Urinary bladder (tissue), 4 donors: ENCODE measurements around the gene ZNF662. TPM values are rescaled to one million over a fixed set of nuclear protein-coding genes. Genes with fewer than 3 reads are reported as not detected.
A peak's percentile ranks its signal among the peaks of the same experiment; 100 is the strongest.
"Not testable (repeated sequence)": the region's sequence is repeated elsewhere in the genome, so short reads cannot be mapped to it uniquely, and the experiment has no call there.

Source experiments
- DNase-seq: peaks from one replicate; pipeline ENCODE4 v3.0.0-alpha.2; 2015; ENCODE audit errors: extremely low spot score
- H3K27ac ChIP-seq: one replicate; pipeline ENCODE4 v1.5.1; 2013; ENCODE audit warnings: low read depth, mild to moderate bottlenecking, moderate library complexity
- H3K36me3 ChIP-seq: one replicate; pipeline ENCODE4 v1.6.1; 2013; ENCODE audit warnings: mild to moderate bottlenecking, moderate library complexity; ENCODE audit not compliant: insufficient read depth
- H3K4me1 ChIP-seq: one replicate; pipeline ENCODE4 v1.6.1; 2013; ENCODE audit warnings: mild to moderate bottlenecking, moderate library complexity; ENCODE audit not compliant: insufficient read depth
- H3K4me3 ChIP-seq: one replicate; pipeline ENCODE4 v1.5.1; 2013; ENCODE audit warnings: low read depth, low read length
- WGBS: extraction: QIAGEN DNeasy Blood & Tissue Kit; methylation state at CpG from one replicate; pipeline ENCODE4 v1.1.7; 2013; 5-methylcytosine and 5-hydroxymethylcytosine counted together
- polyA plus RNA-seq: library from polyadenylated mRNA; stranded (reverse); fragments of 200-250 nt; gene quantifications from one replicate; pipeline ENCODE4 v1.2.3, GENCODE V29; 2013
- total RNA-seq: library from RNA; depleted of rRNA; stranded (reverse); fragments of >200 nt; gene quantifications from one replicate; pipeline ENCODE4 v1.2.3, GENCODE V29; 2014
- donor health status: healthy with polysubstance abuse.
- donor health status: healthy.

ZNF662 gene
- total and polyA plus RNA-seq, 2 donors, result 5.1 to 22.5 TPM

DNA sequence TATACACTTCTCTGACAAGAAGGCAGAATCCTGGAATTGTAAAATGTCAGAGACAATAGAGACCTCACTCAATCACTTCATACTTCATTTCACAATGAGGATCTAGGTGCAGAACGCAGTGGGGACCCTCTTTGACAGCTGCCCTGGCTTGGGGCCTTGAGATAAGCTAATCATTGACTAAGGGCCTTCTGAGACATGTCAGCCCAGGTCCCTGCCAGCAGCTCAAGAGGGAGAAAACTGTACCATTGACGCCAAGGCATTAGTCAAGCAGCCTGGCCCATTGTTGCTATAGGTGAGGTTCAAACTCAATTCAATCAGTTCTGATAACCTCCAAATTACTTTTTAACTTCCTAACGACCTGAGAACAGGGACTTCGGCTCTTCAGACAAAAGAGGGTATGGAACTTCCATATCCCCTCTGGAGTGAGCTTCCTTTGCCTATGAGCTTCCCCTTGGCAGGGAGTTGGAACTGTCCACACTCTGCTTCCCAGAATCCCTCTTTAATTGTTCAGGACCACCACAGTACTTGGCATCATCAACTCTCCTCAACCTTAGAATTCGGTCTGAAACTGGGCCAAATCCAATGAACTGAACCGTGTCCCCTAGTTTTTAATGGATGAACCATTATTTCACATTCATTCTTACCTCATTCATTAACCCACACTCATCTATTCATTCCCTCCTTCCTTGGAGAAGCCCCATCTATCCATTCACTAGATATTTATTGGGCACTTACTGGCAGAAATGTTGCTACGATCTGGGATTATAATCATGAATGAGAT lies 28.8 kb upstream of the ZNF662 start:
- no peak overlapping the region for H3K27ac ChIP-seq
- no peak overlapping the region for H3K4me3 ChIP-seq
- no peaks in the 10 kb centered on the region for H3K36me3 ChIP-seq
- H3K4me1 ChIP-seq, result no peaks in the 10 kb centered on the region
- no peak for DNase-seq
- WGBS, result 73% methylated on average over 7 of the region's 7 CpGs

DNA sequence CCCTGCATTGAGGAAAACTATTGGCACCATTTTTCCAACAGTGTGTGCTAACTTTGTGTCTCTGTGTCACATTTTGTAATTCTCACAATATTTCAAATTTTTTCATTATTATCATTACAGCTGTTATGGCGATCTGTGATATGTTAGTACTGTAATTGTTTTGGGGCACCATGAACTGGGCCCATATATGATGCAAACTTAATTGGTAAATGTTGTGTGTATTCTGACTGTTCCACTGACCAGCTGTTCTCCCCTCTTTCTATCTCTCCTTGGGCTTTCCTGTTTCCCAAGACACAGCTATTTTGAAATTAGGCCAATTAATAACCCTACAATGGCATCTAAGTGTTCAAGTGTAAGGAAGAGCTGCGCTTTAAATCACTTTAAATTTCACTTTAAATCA lies 28.1 kb upstream of the ZNF662 start:
- no peaks in the 10 kb centered on the region for H3K4me1 ChIP-seq
- WGBS, result 92% methylated on average over 2 of the region's 2 CpGs
- no peak overlapping the region for H3K27ac ChIP-seq
- no peak overlapping the region for H3K4me3 ChIP-seq
- no peak for DNase-seq
- no peaks in the 10 kb centered on the region for H3K36me3 ChIP-seq

DNA sequence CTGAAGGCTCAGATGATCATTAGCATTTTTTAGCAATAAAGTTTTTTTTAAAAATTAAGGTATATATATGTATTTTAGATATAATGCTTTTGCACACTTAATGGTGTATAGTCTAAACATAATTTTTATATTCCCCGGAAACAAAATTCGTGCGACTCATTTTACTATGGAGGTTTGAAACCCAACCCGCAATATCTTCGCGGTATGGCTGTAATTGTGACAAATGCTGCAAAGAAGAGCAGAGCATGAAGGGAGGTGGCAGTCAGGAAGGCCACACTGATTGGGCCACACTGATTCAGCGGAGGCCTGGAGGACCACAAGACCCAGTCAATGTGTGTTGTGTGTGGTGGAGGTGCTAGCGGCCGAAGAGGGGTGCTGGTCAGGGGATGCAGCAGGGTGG lies 25.8 kb upstream of the ZNF662 start:
- 81% methylated on average over 9 of the region's 9 CpGs for whole genome bisulfite sequencing
- Histone ChIP-seq H3K27ac (no peak overlapping the region), H3K4me3 (no peak overlapping the region), H3K4me1 (no peaks in the 10 kb centered on the region), H3K36me3 (no peaks in the 10 kb centered on the region)
- no peak for DNase-seq

DNA sequence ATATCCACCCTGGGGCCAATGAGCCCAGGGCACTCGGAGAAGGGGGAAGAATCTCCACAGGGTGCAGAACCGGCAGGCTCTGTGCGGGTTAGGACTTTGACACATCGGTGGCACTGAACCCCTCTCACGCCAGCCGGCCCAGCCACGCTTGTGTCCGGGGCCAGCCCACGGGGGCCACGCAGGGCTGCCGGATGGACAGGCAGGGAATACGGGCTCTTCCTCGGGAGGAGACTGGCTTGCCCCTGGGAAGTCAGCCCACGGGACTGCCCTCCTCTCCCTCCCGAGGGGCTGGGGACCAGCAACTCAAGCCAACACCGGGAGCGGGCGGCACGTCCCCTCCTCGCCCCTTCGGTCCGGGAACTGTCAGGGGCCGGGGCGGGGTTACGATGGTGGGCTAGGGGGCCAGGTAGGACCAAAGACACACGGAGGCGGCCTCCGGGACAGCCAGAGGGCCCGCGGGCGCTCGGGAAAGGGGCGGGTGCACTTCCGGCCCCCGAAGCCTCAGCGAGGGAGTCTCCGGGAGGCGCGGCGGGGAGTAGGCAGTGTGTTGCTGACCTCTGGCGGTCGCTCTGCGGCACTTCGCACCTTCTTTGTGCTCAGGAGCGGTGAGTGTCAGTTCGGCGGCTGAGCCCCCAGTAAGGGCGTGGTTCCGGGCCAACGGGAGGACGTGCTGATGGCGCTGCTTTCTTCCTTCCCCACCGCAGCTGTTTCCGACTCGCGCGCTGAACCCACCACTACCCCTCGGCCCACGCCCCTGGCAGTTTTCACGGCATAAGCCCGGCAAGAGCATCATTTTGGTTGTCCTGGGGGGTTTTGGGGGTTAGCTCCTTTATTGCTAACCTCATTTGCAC lies 25.1 kb upstream of the ZNF662 start:
- peak overlapping the region; percentile 39 for H3K4me3 ChIP-seq
- H3K27ac ChIP-seq, result no peak overlapping the region
- WGBS, result 2% methylated on average over 61 of the region's 61 CpGs
- no peaks in the 10 kb centered on the region for H3K36me3 ChIP-seq
- no peaks in the 10 kb centered on the region for H3K4me1 ChIP-seq
- DNase-seq, result peak; percentile 55

DNA sequence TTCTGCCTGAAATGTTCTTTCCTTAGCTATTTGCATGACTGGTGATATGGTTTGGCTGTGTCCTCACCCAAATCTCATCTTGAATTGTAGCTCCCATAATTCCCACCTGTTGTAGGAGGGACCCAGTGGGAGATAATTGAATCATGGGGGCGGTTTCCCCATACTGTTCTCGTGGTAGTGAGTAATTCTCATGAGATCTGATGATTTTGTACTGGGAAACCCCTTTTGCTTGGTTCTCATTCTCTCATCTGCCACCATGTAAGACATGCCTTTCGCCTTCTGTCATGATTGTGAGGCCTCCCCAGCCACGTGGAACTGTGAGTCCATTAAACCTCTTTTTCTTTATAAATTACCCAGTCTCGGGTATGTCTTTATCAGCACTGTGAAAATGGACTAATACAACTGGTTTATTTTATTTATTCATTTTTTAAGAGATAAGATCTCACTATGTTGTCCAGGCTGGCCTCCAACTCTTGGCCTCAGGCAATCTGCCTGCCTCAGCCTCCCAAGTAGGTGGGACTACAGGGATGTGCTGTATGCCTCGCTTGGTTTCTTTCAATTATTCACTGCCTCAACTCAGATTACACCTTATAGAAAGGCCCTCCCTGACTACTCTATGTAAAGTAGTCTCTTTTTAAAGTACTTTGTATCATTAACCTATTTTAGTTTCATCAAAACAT lies 22.6 kb upstream of the ZNF662 start:
- not testable (repeated sequence) for H3K36me3 ChIP-seq, H3K4me1 ChIP-seq, DNase-seq, H3K27ac ChIP-seq, H3K4me3 ChIP-seq
- WGBS, result 73% methylated on average over 6 of the region's 6 CpGs

DNA sequence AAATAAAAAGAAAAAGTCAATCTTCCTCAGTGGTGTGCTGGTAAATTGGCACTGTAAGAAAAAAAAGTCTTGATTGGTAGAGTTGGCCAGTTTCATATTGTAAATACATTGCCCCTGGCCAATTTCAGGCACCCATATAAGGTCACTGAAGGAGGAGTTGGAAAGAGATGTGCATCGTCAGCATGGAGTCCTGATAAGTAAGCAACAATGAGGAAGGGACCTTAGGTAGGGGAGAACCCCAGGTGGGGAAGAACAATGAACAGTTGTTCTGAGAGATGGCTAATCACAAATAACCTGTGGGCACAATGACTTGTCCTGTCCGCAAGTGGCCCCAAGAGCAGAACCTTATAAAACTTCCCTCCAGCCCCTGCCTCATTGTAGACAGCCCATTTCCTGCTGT lies 21.6 kb upstream of the ZNF662 start:
- Histone ChIP-seq H3K4me3 (no peak overlapping the region), H3K36me3 (no peaks in the 10 kb centered on the region), H3K27ac (no peak overlapping the region), H3K4me1 (no peaks in the 10 kb centered on the region)
- DNase-seq, result no peak
- 68% methylated on average over 2 of the region's 2 CpGs for WGBS

DNA sequence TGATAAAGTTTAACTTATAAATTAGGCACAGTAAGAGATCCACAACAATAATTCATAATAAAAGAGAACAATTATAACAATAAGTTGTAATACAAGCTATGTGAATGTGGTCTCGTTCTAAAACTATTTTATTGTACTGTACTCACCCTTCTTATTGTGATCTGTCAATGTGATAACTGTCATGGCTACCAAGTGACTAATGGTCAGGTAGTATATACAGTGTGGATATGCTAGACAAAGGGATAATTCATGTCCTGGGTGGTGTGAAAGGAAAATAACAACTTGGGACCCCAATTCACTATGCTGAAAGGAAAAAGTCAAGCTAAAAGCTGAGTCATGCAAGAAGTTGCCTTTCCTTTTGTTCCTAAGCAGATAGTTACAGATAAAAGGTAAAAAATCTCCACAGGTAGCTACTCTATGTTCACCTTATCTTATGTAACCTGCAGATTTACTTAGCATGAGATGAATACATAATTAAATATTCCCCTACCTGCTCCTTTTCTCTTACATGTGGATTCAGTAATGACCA lies 19.6 kb upstream of the ZNF662 start:
- Histone ChIP-seq H3K4me1 (no peaks in the 10 kb centered on the region), H3K4me3 (no peak overlapping the region), H3K36me3 (no peaks in the 10 kb centered on the region), H3K27ac (no peak overlapping the region)
- no peak for DNase-seq
- 60% methylated on average over 1 of the region's 1 CpG for WGBS

DNA sequence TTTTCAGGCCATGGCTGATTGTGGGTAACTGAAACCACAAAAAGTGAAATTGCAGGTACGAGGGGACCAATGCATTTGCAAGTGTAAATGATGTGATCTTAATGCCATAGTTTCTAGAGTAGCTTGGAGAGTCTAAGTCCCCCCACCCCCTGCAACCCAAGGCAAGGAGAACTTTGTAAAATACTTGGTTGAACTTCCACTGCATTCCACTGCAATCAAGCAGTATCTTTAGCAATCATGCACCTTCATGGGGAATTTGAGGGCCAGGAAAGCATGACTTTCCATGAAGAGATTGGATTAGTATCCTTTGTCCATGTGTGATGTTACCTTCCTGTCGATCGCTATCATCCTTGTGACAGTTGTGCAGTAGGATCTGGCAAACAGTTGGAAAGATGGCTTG lies 18.9 kb upstream of the ZNF662 start:
- WGBS, result 81% methylated on average over 3 of the region's 3 CpGs
- Histone ChIP-seq H3K4me3 (no peak overlapping the region), H3K36me3 (no peaks in the 10 kb centered on the region), H3K4me1 (no peaks in the 10 kb centered on the region), H3K27ac (no peak overlapping the region)
- DNase-seq, result no peak

DNA sequence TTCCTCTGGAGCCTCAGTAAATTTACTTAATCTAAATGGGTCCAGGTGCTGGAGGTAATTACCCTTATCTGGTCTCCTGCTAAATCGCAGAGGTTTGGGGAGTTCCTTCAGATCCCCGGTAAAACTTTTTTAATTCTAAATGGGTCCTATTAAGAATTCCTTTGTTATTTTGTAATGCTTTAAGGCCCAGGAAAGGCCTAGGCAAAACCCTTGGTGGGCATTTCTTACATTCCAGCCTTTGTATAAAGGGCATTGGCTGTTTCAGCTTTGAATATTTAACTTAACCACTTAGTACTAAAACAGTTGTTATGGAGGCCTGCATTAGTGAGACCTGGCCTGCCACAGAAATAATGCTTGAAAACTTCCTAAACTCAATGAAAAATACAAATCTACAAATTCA lies 14.9 kb upstream of the ZNF662 start:
- WGBS, result 52% methylated on average over 2 of the region's 2 CpGs
- DNase-seq, result no peak

DNA sequence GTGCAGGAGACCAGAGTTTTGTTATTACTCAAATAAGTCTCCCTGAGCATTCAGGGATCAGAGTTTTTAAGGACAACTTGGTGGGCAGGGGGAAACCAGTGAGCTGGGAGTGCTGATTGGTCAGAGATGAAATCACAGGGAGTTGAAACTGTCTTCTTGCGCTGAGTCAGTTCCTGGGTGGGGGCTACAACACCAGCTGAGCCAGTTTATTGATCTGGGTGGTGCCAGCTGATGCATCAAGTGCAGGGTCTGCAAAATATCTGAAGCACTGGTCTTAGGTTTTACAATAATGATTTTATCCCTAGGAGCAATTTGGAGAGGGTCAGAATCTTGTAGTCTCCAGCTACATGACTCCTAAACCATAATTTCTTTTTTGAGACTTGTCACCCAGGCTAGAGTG lies 13.8 kb upstream of the ZNF662 start:
- H3K36me3 ChIP-seq, result no peaks in the 10 kb centered on the region
- no peak overlapping the region for H3K4me3 ChIP-seq
- 84% methylated on average over 1 of the region's 1 CpG for WGBS
- no peak overlapping the region for H3K27ac ChIP-seq
- no peak for DNase-seq
- no peaks in the 10 kb centered on the region for H3K4me1 ChIP-seq

More for the DNA sequence above, 14.9 kb upstream of the ZNF662 start:
- Histone ChIP-seq H3K4me3 (no peak overlapping the region), H3K4me1 (no peaks in the 10 kb centered on the region), H3K36me3 (no peaks in the 10 kb centered on the region), H3K27ac (no peak overlapping the region)

DNA sequence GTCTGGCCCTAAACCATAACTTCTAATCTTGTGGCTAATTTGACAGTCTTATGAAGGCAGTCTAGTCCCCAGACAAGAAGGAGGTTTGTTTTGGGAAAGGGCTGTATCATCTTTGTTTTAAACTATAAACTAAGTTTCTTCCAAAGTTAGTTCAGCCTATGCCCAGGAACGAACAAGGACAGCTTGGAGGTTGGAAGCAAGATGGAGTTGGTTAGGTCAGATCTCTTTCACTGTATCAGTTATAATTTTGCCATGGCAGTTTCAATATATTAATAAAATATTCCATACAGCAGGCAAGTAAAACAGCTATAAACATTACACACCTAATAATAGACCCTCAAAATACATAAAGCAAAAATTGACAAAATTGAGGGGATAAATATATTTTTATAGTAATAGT lies 13.1 kb upstream of the ZNF662 start:
- H3K4me3 ChIP-seq, result no peak overlapping the region
- no peak overlapping the region for H3K27ac ChIP-seq
- no peak for DNase-seq
- no peaks in the 10 kb centered on the region for H3K4me1 ChIP-seq
- no peaks in the 10 kb centered on the region for H3K36me3 ChIP-seq
- WGBS, result 84% methylated on average over 1 of the region's 1 CpG

DNA sequence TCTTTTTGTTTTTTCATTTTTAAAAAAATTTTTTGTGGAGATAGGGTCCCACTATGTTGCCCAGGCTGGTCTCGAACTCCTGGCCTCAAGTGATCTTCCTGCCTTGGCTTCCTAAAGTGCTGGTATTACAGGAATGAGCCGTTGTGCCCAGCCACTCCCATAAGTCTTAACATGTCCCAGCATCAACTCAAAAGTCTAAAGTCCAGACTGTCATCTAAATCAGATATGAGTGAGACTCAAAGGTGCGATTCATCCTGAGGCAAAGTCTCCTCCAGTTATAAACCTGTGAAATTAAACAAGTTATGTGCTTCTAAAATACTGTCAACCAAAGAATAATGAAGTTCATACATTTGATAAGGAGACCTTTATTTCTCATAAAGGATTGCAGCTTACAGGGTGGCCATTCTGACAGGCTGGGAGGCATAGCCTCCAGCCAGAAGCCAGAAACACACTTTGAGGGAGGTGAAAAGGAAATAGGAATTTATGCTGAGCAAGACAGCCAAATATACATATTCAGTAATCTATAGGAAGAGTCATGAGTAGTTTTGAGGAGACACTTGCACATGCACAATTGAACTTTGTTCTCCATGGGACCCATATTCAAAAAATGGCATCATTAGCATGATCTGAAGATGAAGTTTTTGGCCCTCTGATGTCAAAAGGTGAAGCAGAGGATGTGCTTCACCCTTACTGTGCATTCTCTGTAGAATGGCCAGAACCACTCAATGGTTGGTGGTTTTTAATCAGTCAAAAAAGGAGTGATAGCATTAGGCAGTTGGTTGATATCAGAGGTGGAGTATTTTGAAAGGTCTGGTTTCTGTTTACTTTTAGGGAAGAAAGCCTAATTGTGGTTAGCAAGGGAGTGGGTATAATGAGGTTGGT lies 11.0 kb upstream of the ZNF662 start:
- DNase-seq, result no peak
- Histone ChIP-seq H3K4me3 (no peak overlapping the region), H3K27ac (no peak overlapping the region), H3K4me1 (no peaks in the 10 kb centered on the region), H3K36me3 (no peaks in the 10 kb centered on the region)
- 76% methylated on average over 3 of the region's 3 CpGs for WGBS

DNA sequence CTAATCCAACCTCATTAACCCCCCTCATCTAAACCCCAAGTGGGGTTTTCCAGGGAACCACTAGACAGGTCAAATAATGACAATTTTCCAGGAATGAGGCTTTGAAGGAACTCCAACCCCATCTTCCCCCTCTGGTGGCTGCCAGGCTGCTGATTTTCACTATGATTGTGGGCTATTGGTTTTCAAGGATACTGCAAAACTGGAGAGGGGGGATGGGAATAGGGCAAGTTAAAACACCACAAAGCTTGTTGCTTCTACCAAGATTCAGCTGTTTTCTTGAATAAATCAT lies 10.4 kb upstream of the ZNF662 start:
- Histone ChIP-seq H3K4me3 (no peak overlapping the region), H3K4me1 (no peaks in the 10 kb centered on the region), H3K36me3 (no peaks in the 10 kb centered on the region), H3K27ac (no peak overlapping the region)
- no peak for DNase-seq
